K562 (cell line): ENCODE results near the gene TUT1. TPM values are rescaled to one million over a fixed set of nuclear protein-coding genes. Genes with fewer than 3 reads are reported as not detected.

Experiments
- CHD2 ChIP-seq: IDR thresholded peaks from 2 replicates; pipeline ENCODE4 v1.6.1; 2011; ENCODE audit warnings: low read depth, low read length
- E2F8 ChIP-seq: fragments of 450-650 bp; IDR thresholded peaks from 2 replicates; pipeline ENCODE4 v1.7.1; 2018; ENCODE audit warnings: mild to moderate bottlenecking, low read depth; ENCODE audit not compliant: partially characterized antibody
- ETV6 ChIP-seq, 3 experiments: fragments of 150-350 bp in 1 of 3; sonication (generic) in 1 of 3; formaldehyde crosslinking in 1 of 3; IDR thresholded peaks; 2 replicates each; pipeline versions ENCODE4 v1.6.1 to v1.8.0; 2014 to 2022; ENCODE audit warnings: borderline replicate concordance in 2 of 3, low read depth in 2 of 3, antibody characterized with exemption in 1 of 3, low read length in 1 of 3, mild to moderate bottlenecking in 1 of 3, missing genetic modification reagents in 1 of 3
- JUND ChIP-seq, 2 experiments: IDR thresholded peaks; 2 replicates in 1 of 2; 3 replicates in 1 of 2; pipeline ENCODE4 v1.6.1; 2011; ENCODE audit warnings: borderline replicate concordance in 2 of 2, low read depth in 2 of 2, low read length in 2 of 2, improper control_type of control experiment in 1 of 2, missing biosample characterization in 1 of 2, missing genetic modification characterization in 1 of 2, missing genetic modification reagents in 1 of 2
- POLR3A ChIP-seq: IDR thresholded peaks from 2 replicates; pipeline ENCODE4 v1.6.1; 2011; ENCODE audit warnings: borderline replicate concordance, mild to moderate bottlenecking, moderate library complexity; ENCODE audit not compliant: insufficient read length, insufficient read depth; ENCODE audit errors: extremely low read depth
- POLR3G ChIP-seq: IDR thresholded peaks from 2 replicates; pipeline ENCODE4 v1.6.1; 2011; ENCODE audit not compliant: insufficient read length, insufficient replicate concordance; ENCODE audit errors: extremely low read depth
- RNF219 ChIP-seq: fragments of 250-450 bp; sonication (Bioruptor Pico); IDR thresholded peaks from 2 replicates; pipeline ENCODE4 v1.5.0; 2022; ENCODE audit warnings: mild to moderate bottlenecking
- RUNX1 ChIP-seq: sonication (generic); IDR thresholded peaks from 2 replicates; pipeline ENCODE4 v1.6.1; 2016; ENCODE audit warnings: antibody characterized with exemption, low read depth
- TAL1 ChIP-seq: fragments of 450-650 bp; IDR thresholded peaks from 2 replicates; pipeline ENCODE4 v1.6.1; 2016; ENCODE audit warnings: mild to moderate bottlenecking
- THRAP3 ChIP-seq: fragments of 450-650 bp; IDR thresholded peaks from 2 replicates; pipeline ENCODE4 v1.6.1; 2016; ENCODE audit warnings: mild to moderate bottlenecking, inconsistent platforms, borderline replicate concordance
- ZNF518B ChIP-seq: fragments of 250-450 bp; sonication (Bioruptor Pico); IDR thresholded peaks from 2 replicates; pipeline ENCODE4 v1.5.0; 2021; ENCODE audit warnings: mild to moderate bottlenecking, moderate library complexity
- polyA plus RNA-seq, 8 experiments: library from polyadenylated mRNA; depleted of rRNA in 4 of 8; stranded (reverse) in 5 of 8; unstranded in 3 of 8; fragments of >200 nt; fragmentation: Nextera tagmentation in 2 of 8; fragmentation: Illumina TruSeq in 1 of 8; extraction: Ambion mirVana in 2 of 8; extraction: Trizol in 1 of 8; gene quantifications; 2 replicates each; pipeline versions ENCODE4 v1.2.1 to v1.2.3, GENCODE V29; 2011 to 2014; ENCODE audit warnings: inconsistent platforms in 1 of 8, missing spikeins in 1 of 8
- total RNA-seq, 7 experiments: library from RNA; depleted of rRNA in 6 of 7; stranded (reverse); fragments of >200 nt in 6 of 7; fragmentation: Illumina TruSeq in 2 of 7; extraction: Trizol in 2 of 7; gene quantifications; 2 replicates each; pipeline versions ENCODE4 v1.2.1 to v1.2.3, GENCODE V29; 2011 to 2021; ENCODE audit warnings: low replicate concordance in 1 of 7
- TF ChIP-seq, protein P1 (sequence below), 2 experiments: fragments of 450-650 bp; IDR thresholded peaks; 2 replicates each; pipeline ENCODE4 v1.6.1; 2016
- TF ChIP-seq, protein P2 (sequence below): fragments of 450-650 bp; IDR thresholded peaks from 2 replicates; pipeline ENCODE4 v1.6.1; 2014; ENCODE audit warnings: low read depth, mild to moderate bottlenecking, moderate library complexity, borderline replicate concordance

The TUT1 gene
- total and polyA plus RNA-seq, 9 of the 15 experiments (the other 6 are each of a cell fraction or from before 2014, with no cell fraction given) = 0.66 to 44.3 (median 15.7) TPM

- TF ChIP-seq, protein P1, sequence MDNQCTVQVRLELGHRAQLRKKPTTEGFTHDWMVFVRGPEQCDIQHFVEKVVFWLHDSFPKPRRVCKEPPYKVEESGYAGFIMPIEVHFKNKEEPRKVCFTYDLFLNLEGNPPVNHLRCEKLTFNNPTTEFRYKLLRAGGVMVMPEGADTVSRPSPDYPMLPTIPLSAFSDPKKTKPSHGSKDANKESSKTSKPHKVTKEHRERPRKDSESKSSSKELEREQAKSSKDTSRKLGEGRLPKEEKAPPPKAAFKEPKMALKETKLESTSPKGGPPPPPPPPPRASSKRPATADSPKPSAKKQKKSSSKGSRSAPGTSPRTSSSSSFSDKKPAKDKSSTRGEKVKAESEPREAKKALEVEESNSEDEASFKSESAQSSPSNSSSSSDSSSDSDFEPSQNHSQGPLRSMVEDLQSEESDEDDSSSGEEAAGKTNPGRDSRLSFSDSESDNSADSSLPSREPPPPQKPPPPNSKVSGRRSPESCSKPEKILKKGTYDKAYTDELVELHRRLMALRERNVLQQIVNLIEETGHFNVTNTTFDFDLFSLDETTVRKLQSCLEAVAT (IDR thresholded peaks at IDR 0.05) = no peak
- TF ChIP-seq POLR3A (no peak), JUND (IDR thresholded peaks at IDR 0.05; ENCODE audit: borderline replicate concordance, low read depth, low read length) (no peak; the same call in 1 of the 2 replicates), JUND (tag; IDR thresholded peaks at IDR 0.05; ENCODE audit: borderline replicate concordance, low read depth, low read length) (no peak; the same call in 2 of the 3 replicates), THRAP3 (no peak), ZNF518B (no peak), ETV6 (IDR thresholded peaks at IDR 0.05; ENCODE audit: borderline replicate concordance in 1 of 2, low read depth in 2 of 2, low read length in 1 of 2) (no peak), ETV6 (CRISPR knock-in tag; IDR thresholded peaks at IDR 0.05; ENCODE audit: borderline replicate concordance) (no peak), RNF219 (CRISPR knock-in tag) (no peak), TAL1 (no peak), POLR3G (no peak), RUNX1 (no peak), CHD2 (peak; percentile 82), E2F8 (no peak)
- TF ChIP-seq, protein P2, sequence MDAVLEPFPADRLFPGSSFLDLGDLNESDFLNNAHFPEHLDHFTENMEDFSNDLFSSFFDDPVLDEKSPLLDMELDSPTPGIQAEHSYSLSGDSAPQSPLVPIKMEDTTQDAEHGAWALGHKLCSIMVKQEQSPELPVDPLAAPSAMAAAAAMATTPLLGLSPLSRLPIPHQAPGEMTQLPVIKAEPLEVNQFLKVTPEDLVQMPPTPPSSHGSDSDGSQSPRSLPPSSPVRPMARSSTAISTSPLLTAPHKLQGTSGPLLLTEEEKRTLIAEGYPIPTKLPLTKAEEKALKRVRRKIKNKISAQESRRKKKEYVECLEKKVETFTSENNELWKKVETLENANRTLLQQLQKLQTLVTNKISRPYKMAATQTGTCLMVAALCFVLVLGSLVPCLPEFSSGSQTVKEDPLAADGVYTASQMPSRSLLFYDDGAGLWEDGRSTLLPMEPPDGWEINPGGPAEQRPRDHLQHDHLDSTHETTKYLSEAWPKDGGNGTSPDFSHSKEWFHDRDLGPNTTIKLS = no peak
Observed at GRCh38 chr11:62601372-62602140, 10.2 kb upstream of the TUT1 start, which contains the start of gene MTA2 (continued).
